Epithelial cell of esophagus (primary cell): Measurements from ENCODE around the gene OLFML1.
A peak's percentile ranks its signal among the peaks of the same experiment; 100 is the strongest.

Experiments
- DNase-seq: peaks from one replicate; pipeline ENCODE4 v3.0.0; 2010; ENCODE audit warnings: low read depth
- H3K4me3 ChIP-seq: 2 replicates; pipeline ENCODE4 v1.5.1; 2011; ENCODE audit warnings: mild to moderate bottlenecking, low read length, control low read depth
- TF ChIP-seq, protein P1 (sequence below): IDR thresholded peaks from 2 replicates; pipeline ENCODE4 v1.5.1; 2011; ENCODE audit warnings: low read depth, mild to moderate bottlenecking, low read length, control low read depth, inconsistent platforms; ENCODE audit not compliant: insufficient read depth; ENCODE audit errors: missing control alignments

OLFML1 gene

DNA sequence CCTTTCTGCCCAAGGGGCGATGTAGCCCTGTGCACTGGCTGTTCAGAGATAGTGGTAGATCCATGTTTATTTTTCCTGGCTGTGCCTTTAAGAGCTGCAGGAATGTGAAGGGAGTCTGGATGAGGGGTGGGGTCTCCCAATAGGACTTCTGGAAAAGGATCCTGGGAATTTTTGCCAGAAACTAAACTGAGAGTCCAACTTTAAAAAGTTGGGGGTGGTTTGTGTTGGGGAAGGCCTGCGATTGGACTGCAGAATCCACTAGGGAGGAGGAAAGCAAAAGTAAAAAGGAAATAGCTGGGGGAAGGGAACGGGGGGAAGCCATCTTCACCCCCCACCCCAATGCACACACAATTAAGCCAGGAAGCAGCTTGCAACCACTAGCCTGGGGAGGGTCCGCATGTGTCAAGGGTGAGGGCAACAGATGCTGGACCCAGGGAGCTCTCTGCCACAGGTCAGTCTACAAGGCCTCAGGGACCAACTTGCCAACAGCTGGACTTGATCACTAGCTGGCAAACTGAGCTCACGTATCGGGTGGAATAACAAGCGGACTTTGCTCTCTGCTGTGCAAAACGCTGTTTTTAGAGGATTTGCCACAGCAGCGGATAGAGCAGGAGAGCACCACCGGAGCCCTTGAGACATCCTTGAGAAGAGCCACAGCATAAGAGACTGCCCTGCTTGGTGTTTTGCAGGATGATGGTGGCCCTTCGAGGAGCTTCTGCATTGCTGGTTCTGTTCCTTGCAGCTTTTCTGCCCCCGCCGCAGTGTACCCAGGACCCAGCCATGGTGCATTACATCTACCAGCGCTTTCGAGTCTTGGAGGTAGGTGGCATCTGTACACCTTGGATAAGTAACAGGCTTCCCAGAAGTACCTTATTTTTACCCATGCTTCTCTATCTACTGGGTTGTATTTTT lies at the start of gene OLFML1:
Gene OLFML1, plus strand, starts transcription at position 321 of the 912 bp plus-strand sequence. Its CDS starts 370 bp downstream, at position 691.
- H3K4me3 ChIP-seq = no peak within 1 kb of the TSS
- TF ChIP-seq, protein P1, sequence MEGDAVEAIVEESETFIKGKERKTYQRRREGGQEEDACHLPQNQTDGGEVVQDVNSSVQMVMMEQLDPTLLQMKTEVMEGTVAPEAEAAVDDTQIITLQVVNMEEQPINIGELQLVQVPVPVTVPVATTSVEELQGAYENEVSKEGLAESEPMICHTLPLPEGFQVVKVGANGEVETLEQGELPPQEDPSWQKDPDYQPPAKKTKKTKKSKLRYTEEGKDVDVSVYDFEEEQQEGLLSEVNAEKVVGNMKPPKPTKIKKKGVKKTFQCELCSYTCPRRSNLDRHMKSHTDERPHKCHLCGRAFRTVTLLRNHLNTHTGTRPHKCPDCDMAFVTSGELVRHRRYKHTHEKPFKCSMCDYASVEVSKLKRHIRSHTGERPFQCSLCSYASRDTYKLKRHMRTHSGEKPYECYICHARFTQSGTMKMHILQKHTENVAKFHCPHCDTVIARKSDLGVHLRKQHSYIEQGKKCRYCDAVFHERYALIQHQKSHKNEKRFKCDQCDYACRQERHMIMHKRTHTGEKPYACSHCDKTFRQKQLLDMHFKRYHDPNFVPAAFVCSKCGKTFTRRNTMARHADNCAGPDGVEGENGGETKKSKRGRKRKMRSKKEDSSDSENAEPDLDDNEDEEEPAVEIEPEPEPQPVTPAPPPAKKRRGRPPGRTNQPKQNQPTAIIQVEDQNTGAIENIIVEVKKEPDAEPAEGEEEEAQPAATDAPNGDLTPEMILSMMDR = no peak
- DNase-seq = no peak

DNA sequence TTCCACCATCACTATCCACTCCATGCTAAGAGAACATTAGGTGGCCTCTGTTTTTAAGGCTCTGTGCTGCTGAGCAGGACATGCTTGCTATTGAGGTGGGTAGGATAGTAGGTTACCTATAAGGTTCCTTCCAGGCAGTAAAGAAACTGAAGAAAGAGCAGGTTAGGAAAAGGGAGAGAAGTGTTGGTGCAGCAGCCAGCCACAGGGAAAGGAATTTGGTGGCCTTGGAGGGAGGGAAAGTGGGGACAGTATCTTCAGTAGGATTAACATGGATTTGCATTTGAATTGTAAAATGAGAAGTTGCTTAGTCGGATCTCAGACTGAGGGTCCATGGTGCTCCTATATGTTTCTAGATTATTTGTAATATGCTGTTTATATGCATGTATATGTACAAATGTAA lies 49.2 kb upstream of the OLFML1 start:
- H3K4me3 ChIP-seq = no peak overlapping the region
- DNase-seq = no peak
- TF ChIP-seq, protein P1 = no peak

DNA sequence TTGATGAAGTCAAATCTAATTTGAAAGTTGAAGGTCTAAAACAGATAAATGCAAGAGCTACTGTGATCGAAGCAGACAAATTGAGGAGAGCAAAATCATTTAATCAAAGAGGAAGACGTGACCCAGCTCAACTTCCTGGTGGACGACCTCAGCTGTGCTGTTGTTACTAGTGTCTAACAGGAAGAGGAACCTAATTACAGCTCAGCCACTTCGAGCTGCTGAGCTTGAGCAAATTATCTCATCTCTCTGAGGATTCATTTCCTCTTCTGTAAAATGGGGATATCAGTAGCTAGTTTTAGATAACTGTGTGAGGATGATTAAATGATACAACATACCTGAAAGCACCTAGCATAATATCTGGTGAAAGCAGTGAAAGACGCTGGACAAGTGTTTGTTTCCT lies 48.6 kb upstream of the OLFML1 start:
- H3K4me3 ChIP-seq = no peak overlapping the region
- DNase-seq = no peak
- TF ChIP-seq, protein P1 = no peak

DNA sequence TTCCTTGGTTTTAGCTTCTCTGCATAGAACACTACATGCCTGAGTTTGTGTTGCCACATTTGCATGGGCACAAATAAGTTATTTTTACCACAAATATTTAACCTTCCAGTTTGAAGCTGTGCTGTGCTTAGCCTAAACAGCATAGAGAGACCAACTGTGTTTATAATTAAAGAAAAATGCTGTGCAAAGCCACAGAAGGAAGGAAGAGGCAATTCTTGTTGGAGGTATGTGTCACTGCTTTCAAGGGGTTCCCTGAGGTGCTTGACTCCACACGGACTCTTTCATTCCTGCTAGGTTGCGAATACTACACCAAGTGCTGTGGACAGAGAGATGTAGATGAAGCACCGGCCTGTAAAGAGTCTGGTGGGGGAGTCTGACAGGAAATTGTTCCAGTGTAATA lies 47.6 kb upstream of the OLFML1 start:
- no peak overlapping the region for H3K4me3 ChIP-seq
- DNase-seq = no peak
- TF ChIP-seq, protein P1 = no peak

DNA sequence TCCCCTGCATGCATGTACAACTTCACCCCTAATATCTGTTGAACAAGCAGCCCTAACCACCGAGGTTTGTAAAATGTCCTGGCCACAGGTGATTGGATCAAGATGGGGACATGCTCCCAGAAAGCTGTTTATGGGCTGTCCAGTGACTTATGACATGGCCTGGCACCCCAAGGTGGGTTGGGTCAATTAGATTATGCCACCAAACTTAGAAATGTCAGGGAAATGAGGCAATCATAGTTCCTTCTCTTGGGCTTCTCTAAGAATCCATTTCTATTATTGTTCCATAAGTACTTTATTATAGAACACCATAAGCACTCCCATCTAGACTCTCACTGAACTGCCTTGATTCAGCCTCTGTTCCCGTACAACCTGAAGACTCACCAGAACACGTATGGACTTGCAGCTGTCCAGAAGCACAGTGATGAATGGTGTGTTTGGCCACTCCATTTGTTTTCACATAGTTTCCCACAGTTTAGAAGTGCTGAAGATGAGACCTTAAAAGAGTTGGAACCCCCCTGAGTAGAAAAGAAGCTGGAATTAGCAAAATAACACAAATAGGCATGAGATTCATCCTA lies 45.5 kb upstream of the OLFML1 start:
- TF ChIP-seq, protein P1 = no peak
- DNase-seq = peak; percentile 88
- no peak overlapping the region for H3K4me3 ChIP-seq

DNA sequence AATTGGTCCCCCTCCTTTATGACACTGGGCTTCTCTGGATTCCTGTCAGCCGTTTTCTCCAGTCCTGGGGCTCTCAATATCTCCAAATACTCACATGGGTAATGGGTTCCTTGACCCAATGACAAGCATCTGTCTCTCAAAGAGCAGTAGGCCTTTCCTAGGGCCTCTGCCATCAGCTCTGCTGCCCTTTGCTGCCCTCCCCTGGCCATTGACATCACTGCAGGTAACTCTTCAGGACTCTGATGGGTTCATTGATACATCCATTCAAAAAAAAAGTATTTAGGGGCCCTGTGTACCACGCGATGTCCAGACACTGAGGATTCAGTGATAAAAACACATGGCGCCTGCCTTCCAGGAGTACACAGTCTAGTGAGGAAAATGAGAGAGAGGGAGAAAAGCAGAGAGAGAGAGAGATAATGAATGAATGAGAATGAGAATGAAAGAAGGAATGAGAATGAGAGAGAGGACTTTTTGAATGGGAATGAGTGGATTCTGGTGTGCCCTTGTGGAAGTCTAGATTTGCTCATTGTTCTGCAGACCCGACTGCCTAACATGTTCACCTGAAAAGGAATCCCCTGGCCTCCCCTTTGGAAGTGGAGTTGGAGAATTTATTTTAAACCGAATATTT lies 42.6 kb upstream of the OLFML1 start:
- no peak overlapping the region for H3K4me3 ChIP-seq
- TF ChIP-seq, protein P1 = peak; percentile 94
- DNase-seq = peak; percentile 63
